Neuronal stem cell (in vitro differentiated cells): ENCODE data around the gene BUB1B.
"Not testable (repeated sequence)": the region's sequence is repeated elsewhere in the genome, so short reads cannot be mapped to it uniquely, and the experiment has no call there.

Experiments used
- DNase-seq: peaks from one replicate; pipeline ENCODE4 v3.0.0-alpha.2; 2013; ENCODE audit warnings: low spot score
- H2AFZ ChIP-seq: one replicate; pipeline ENCODE4 v1.6.1; 2013; ENCODE audit warnings: mild to moderate bottlenecking, low read length, inconsistent platforms
- H2AK5ac ChIP-seq: 2 replicates; pipeline ENCODE4 v1.6.1; 2013; ENCODE audit warnings: low read depth, mild to moderate bottlenecking, inconsistent platforms, low read length, moderate library complexity, mixed read lengths
- H2BK120ac ChIP-seq: 2 replicates; pipeline ENCODE4 v1.6.1; 2013; ENCODE audit warnings: low read depth, mild to moderate bottlenecking, inconsistent platforms, low read length, moderate library complexity, mixed read lengths
- H2BK12ac ChIP-seq: one replicate; pipeline ENCODE4 v1.6.1; 2013; ENCODE audit warnings: low read length, inconsistent platforms
- H2BK15ac ChIP-seq: 2 replicates; pipeline ENCODE4 v1.6.1; 2013; ENCODE audit warnings: mild to moderate bottlenecking, low read length, inconsistent platforms, mixed read lengths
- H2BK5ac ChIP-seq: one replicate; pipeline ENCODE4 v1.6.1; 2013; ENCODE audit warnings: inconsistent platforms, mild to moderate bottlenecking, low read length, moderate library complexity
- H3K14ac ChIP-seq: one replicate; pipeline ENCODE4 v1.6.1; 2013; ENCODE audit warnings: low read length, inconsistent platforms
- H3K18ac ChIP-seq: 2 replicates; pipeline ENCODE4 v1.6.1; 2013; ENCODE audit warnings: low read length, inconsistent platforms
- H3K23ac ChIP-seq: 2 replicates; pipeline ENCODE4 v1.6.1; 2013; ENCODE audit warnings: low read depth, mild to moderate bottlenecking, mixed read lengths, low read length, inconsistent platforms; ENCODE audit not compliant: poor library complexity
- H3K27ac ChIP-seq: replicated peaks from 3 replicates; pipeline ENCODE4 v1.5.1; 2013; ENCODE audit warnings: low read length, inconsistent platforms
- H3K27me3 ChIP-seq, 3 experiments: 2 replicates each; pipeline ENCODE4 v1.6.1; 2013; ENCODE audit warnings: low read length in 3 of 3, mild to moderate bottlenecking in 2 of 3, inconsistent platforms in 1 of 3, low read depth in 1 of 3, mixed read lengths in 1 of 3, moderate library complexity in 1 of 3; ENCODE audit not compliant: control insufficient read depth in 3 of 3, insufficient read depth in 3 of 3
- H3K36me3 ChIP-seq, 2 donors: replicated peaks in 1 of 2; 2 replicates each; pipeline ENCODE4 v1.6.1; 2013; ENCODE audit warnings: low read length in 2 of 2; ENCODE audit not compliant: control insufficient read depth in 2 of 2, insufficient read depth in 2 of 2
- H3K4ac ChIP-seq: 2 replicates; pipeline ENCODE4 v1.6.1; 2013; ENCODE audit warnings: inconsistent platforms, mild to moderate bottlenecking, low read length, moderate library complexity
- H3K4me1 ChIP-seq, 2 donors: 1 replicate in 1 of 2; 2 replicates in 1 of 2; pipeline ENCODE4 v1.6.1; 2013; ENCODE audit warnings: low read length in 2 of 2, low read depth in 1 of 2; ENCODE audit not compliant: control insufficient read depth in 2 of 2, insufficient read depth in 1 of 2
- H3K4me2 ChIP-seq: one replicate; pipeline ENCODE4 v1.6.1; 2013; ENCODE audit warnings: mild to moderate bottlenecking, low read length, inconsistent platforms; ENCODE audit not compliant: insufficient read depth, poor library complexity, severe bottlenecking
- H3K4me3 ChIP-seq, 2 donors: 2 replicates each; pipeline ENCODE4 v1.5.1; 2013; ENCODE audit warnings: low read length in 2 of 2, mild to moderate bottlenecking in 2 of 2, inconsistent platforms in 1 of 2, moderate library complexity in 1 of 2
- H3K79me1 ChIP-seq: one replicate; pipeline ENCODE4 v1.6.1; 2013; ENCODE audit warnings: low read depth, mild to moderate bottlenecking, inconsistent platforms, low read length, moderate library complexity
- H3K9ac ChIP-seq: one replicate; pipeline ENCODE4 v1.6.1; 2013; ENCODE audit warnings: mild to moderate bottlenecking, low read depth, low read length, inconsistent platforms; ENCODE audit not compliant: poor library complexity
- H3K9me3 ChIP-seq, 2 donors: replicated peaks in 1 of 2; 2 replicates each; pipeline versions ENCODE3 to v1.6.1; 2013; ENCODE audit warnings: low read length in 2 of 2, mild to moderate bottlenecking in 2 of 2, inconsistent platforms in 1 of 2, low read depth in 1 of 2, mixed read lengths in 1 of 2, moderate library complexity in 1 of 2; ENCODE audit not compliant: control insufficient read depth in 2 of 2, insufficient read depth in 1 of 2
- H4K8ac ChIP-seq: one replicate; pipeline ENCODE4 v1.6.1; 2013; ENCODE audit warnings: low read depth, mild to moderate bottlenecking, inconsistent platforms, low read length, moderate library complexity
- H4K91ac ChIP-seq: one replicate; pipeline ENCODE4 v1.6.1; 2013; ENCODE audit warnings: low read length, low read depth, mild to moderate bottlenecking, inconsistent platforms; ENCODE audit not compliant: poor library complexity
- WGBS, 2 donors: extraction: QIAGEN DNeasy Blood & Tissue Kit; methylation state at CpG; one replicate each; pipeline ENCODE4 v1.1.7; 2013; ENCODE audit warnings: missing lambda C conversion rate in 2 of 2, mixed read lengths in 1 of 2; ENCODE audit not compliant: insufficient read length in 2 of 2, insufficient replicate concordance in 1 of 2; ENCODE audit errors: extremely low coverage in 2 of 2; 5-methylcytosine and 5-hydroxymethylcytosine counted together

BUB1B gene

GRCh38 chr15:40137303-40138200 is 23.3 kb upstream of the BUB1B start:
- WGBS, 2 donors = no CpG with 5 or more reads among the region's 11 CpGs
- no peak overlapping the region for H3K4me3 ChIP-seq

DNA sequence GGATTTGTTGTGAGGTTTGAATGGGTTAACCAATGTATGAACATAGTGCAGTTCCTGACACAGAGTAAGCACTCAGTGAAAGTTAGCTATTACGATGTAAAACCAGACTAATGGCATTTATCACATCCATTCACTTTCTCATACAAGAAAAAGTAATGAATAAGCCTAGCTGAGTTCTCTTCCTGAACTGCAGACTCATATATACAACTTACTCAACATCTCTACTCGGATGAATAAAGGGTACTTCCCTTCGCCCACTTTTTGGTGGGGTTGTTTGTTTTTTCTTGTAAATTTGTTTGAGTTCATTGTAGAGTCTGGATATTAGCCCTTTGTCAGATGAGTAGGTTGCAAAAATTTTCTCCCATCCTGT is 22.7 kb upstream of the BUB1B start:
- not testable (repeated sequence) for H3K9me3 ChIP-seq, H3K27ac ChIP-seq, H3K36me3 ChIP-seq, H3K9ac ChIP-seq, H4K8ac ChIP-seq, H2BK120ac ChIP-seq, H3K14ac ChIP-seq, H2BK15ac ChIP-seq, H3K4ac ChIP-seq, H2BK12ac ChIP-seq, H3K4me2 ChIP-seq, H2AK5ac ChIP-seq, H2AFZ ChIP-seq, H3K27me3 ChIP-seq, H3K79me1 ChIP-seq, H4K91ac ChIP-seq, H2BK5ac ChIP-seq, H3K23ac ChIP-seq, DNase-seq, H3K4me3 ChIP-seq, H3K18ac ChIP-seq
- peaks cover 13 to 14% of the 10 kb centered on the region in 2 donors for H3K4me1 ChIP-seq
- WGBS, 2 donors = no CpG with 5 or more reads among the region's 3 CpGs

More at GRCh38 chr15:40137303-40138200, 23.3 kb upstream of the BUB1B start:
- H2BK5ac ChIP-seq = no peak overlapping the region
- peaks cover 0 to 6% (median 0%) of the 10 kb centered on the region in 3 experiments for H3K27me3 ChIP-seq
- H3K79me1 ChIP-seq = no peaks in the 10 kb centered on the region
- no peak overlapping the region for H4K8ac ChIP-seq
- peak overlapping the region; percentile 34 for H3K18ac ChIP-seq
- peaks cover 13 to 14% of the 10 kb centered on the region in 2 donors for H3K4me1 ChIP-seq
- DNase-seq = no peak
- no peak overlapping the region for H3K27ac ChIP-seq
- no peak overlapping the region for H2BK12ac ChIP-seq
- H2AK5ac ChIP-seq = peak overlapping the region; percentile 14
- H3K23ac ChIP-seq = no peak overlapping the region
- H3K4ac ChIP-seq = no peak overlapping the region
- H3K9ac ChIP-seq = no peak overlapping the region
- H3K9me3 ChIP-seq = no peaks in the 10 kb centered on the region
- no peak overlapping the region for H2BK15ac ChIP-seq
- no peak overlapping the region for H2BK120ac ChIP-seq
- no peak overlapping the region for H4K91ac ChIP-seq
- peak overlapping the region; percentile 79 for H2AFZ ChIP-seq
- no peak overlapping the region for H3K14ac ChIP-seq
- no peak overlapping the region for H3K4me2 ChIP-seq
- H3K36me3 ChIP-seq = no peaks in the 10 kb centered on the region

- Histone ChIP-seq H4K8ac (no peak overlapping the region), H2BK12ac (no peak overlapping the region), H2BK15ac (no peak overlapping the region), H3K27me3 (peaks cover 0 to 15% (median 0%) of the 10 kb centered on the region in 3 experiments), H3K9ac (no peak overlapping the region), H3K4me2 (no peak overlapping the region), H3K23ac (no peak overlapping the region), H3K4me3 (no peak overlapping the region), H2AFZ (no peak overlapping the region), H2BK5ac (no peak overlapping the region), H2BK120ac (no peak overlapping the region), H4K91ac (no peak overlapping the region), H3K14ac (no peak overlapping the region), H3K9me3 (no peaks in the 10 kb centered on the region), H3K79me1 (no peaks in the 10 kb centered on the region), H3K18ac (no peak overlapping the region), H3K4me1 (peaks cover 0 to under 1% of the 10 kb centered on the region in 2 donors), H3K27ac (no peak overlapping the region), H3K4ac (no peak overlapping the region), H2AK5ac (no peak overlapping the region), H3K36me3 (no peaks in the 10 kb centered on the region)
- WGBS, 2 donors = no CpG with 5 or more reads among the region's 5 CpGs
- DNase-seq = no peak
Measured at GRCh38 chr15:40142428-40142827, 18.4 kb upstream of the BUB1B start.

DNA sequence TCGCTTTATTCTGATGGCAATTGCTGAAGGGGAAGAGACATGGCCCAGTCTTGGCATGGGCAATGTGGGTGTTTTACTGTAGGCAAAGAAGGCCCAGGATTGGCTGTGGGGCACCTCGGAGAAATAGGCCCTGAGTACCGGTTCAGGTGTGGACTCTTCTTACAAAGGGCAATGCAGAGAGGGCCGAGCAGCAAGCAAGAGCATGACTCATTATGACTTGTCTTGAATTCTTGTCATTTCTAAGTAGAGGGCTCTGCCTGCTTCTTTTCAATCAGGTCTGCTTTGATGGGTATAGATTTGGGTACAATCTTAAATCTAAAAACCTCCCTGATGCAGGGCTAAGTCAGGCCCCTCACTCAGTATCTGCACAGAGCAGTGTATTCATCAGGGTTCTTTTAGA is 14.8 kb upstream of the BUB1B start:
- H2BK15ac ChIP-seq = no peak overlapping the region
- no peaks in the 10 kb centered on the region for H3K36me3 ChIP-seq
- H3K79me1 ChIP-seq = no peaks in the 10 kb centered on the region
- H3K4ac ChIP-seq = no peak overlapping the region
- H3K18ac ChIP-seq = no peak overlapping the region
- H3K27ac ChIP-seq = no peak overlapping the region
- no peak overlapping the region for H2BK5ac ChIP-seq
- no peak overlapping the region for H2AFZ ChIP-seq
- no peak overlapping the region for H3K4me2 ChIP-seq
- H2BK120ac ChIP-seq = no peak overlapping the region
- no peak overlapping the region for H2AK5ac ChIP-seq
- H4K8ac ChIP-seq = no peak overlapping the region
- no peak overlapping the region for H3K14ac ChIP-seq
- H3K23ac ChIP-seq = no peak overlapping the region
- DNase-seq = no peak
- H3K4me3 ChIP-seq = no peak overlapping the region
- no peak overlapping the region for H3K9ac ChIP-seq
- no peak overlapping the region for H2BK12ac ChIP-seq
- H4K91ac ChIP-seq = no peak overlapping the region
- peaks cover 0 to 37% (median 0%) of the 10 kb centered on the region in 3 experiments for H3K27me3 ChIP-seq
- no peaks in the 10 kb centered on the region for H3K4me1 ChIP-seq
- H3K9me3 ChIP-seq = no peaks in the 10 kb centered on the region
- WGBS, 2 donors = no CpG with 5 or more reads among the region's 4 CpGs
